ENCODE measurements around the gene SLC24A4.

SLC24A4 gene

GRCh38 chr14:92389598-92390158 lies 66.7 kb downstream of the SLC24A4 start:
- no peak for TF ChIP-seq CTCF (IDR thresholded peaks at IDR 0.05; ENCODE audit: poor library complexity, severe bottlenecking)
- H3K27ac ChIP-seq (ENCODE audit: poor library complexity, severe bottlenecking) = no peak overlapping the region
- H3K4me3 ChIP-seq (ENCODE audit: severe bottlenecking) = no peak overlapping the region
- no peak for ATAC-seq (ENCODE audit: low read depth)
- no peaks in the 10 kb centered on the region for H3K9me3 ChIP-seq (ENCODE audit: severe bottlenecking)
- no peaks in the 10 kb centered on the region for H3K4me1 ChIP-seq (ENCODE audit: insufficient read depth, poor library complexity, severe bottlenecking)
- no peaks in the 10 kb centered on the region for H3K27me3 ChIP-seq (ENCODE audit: insufficient read depth, poor library complexity, severe bottlenecking)
- H3K36me3 ChIP-seq (ENCODE audit: low read depth) = no peaks in the 10 kb centered on the region
- DNase-seq (ENCODE audit: low spot score) = no peak

- no peaks in the 10 kb centered on the region for H3K36me3 ChIP-seq (ENCODE audit: low read depth)
- no peaks in the 10 kb centered on the region for H3K27me3 ChIP-seq (ENCODE audit: insufficient read depth, poor library complexity, severe bottlenecking)
- no peak for ATAC-seq (ENCODE audit: low read depth)
- DNase-seq (ENCODE audit: low spot score) = no peak
- no peaks in the 10 kb centered on the region for H3K9me3 ChIP-seq (ENCODE audit: severe bottlenecking)
- no peak overlapping the region for H3K4me3 ChIP-seq (ENCODE audit: severe bottlenecking)
- H3K4me1 ChIP-seq (ENCODE audit: insufficient read depth, poor library complexity, severe bottlenecking) = no peaks in the 10 kb centered on the region
- H3K27ac ChIP-seq (ENCODE audit: poor library complexity, severe bottlenecking) = no peak overlapping the region
- TF ChIP-seq CTCF (IDR thresholded peaks at IDR 0.05; ENCODE audit: poor library complexity, severe bottlenecking) = no peak
Measured at GRCh38 chr14:92391726-92392125, 68.8 kb downstream of the SLC24A4 start.

- H3K4me1 ChIP-seq (ENCODE audit: insufficient read depth, poor library complexity, severe bottlenecking) = peaks cover 6% of the 10 kb centered on the region
- no peaks in the 10 kb centered on the region for H3K36me3 ChIP-seq (ENCODE audit: low read depth)
- DNase-seq (ENCODE audit: low spot score) = no peak
- no peak overlapping the region for H3K4me3 ChIP-seq (ENCODE audit: severe bottlenecking)
- TF ChIP-seq CTCF (IDR thresholded peaks at IDR 0.05; ENCODE audit: poor library complexity, severe bottlenecking) = no peak
- ATAC-seq (ENCODE audit: low read depth) = no peak
- H3K27ac ChIP-seq (ENCODE audit: poor library complexity, severe bottlenecking) = no peak overlapping the region
- H3K27me3 ChIP-seq (ENCODE audit: insufficient read depth, poor library complexity, severe bottlenecking) = no peaks in the 10 kb centered on the region
- H3K9me3 ChIP-seq (ENCODE audit: severe bottlenecking) = no peaks in the 10 kb centered on the region
Measured at GRCh38 chr14:92392711-92393110, 69.7 kb downstream of the SLC24A4 start.

GRCh38 chr14:92397150-92397952 lies 74.4 kb downstream of the SLC24A4 start:
- ATAC-seq (ENCODE audit: low read depth) (peak; percentile 93), DNase-seq (ENCODE audit: low spot score) (no peak)
- TF ChIP-seq CTCF (IDR thresholded peaks at IDR 0.05; ENCODE audit: poor library complexity, severe bottlenecking) = no peak
- Histone ChIP-seq H3K9me3 (ENCODE audit: severe bottlenecking) (peaks cover 3% of the 10 kb centered on the region), H3K4me3 (ENCODE audit: severe bottlenecking) (no peak overlapping the region), H3K36me3 (ENCODE audit: low read depth) (no peaks in the 10 kb centered on the region), H3K27me3 (ENCODE audit: insufficient read depth, poor library complexity, severe bottlenecking) (no peaks in the 10 kb centered on the region), H3K27ac (ENCODE audit: poor library complexity, severe bottlenecking) (peak overlapping the region; percentile 13), H3K4me1 (ENCODE audit: insufficient read depth, poor library complexity, severe bottlenecking) (peaks cover 11% of the 10 kb centered on the region)

All from RWPE2 (cell line).